Measurements from ENCODE around the gene TCAP. TPM values are rescaled to one million over a fixed set of nuclear protein-coding genes. Genes with fewer than 3 reads are reported as not detected.

Gene TCAP
- total and polyA plus RNA-seq, 9 donors: 212 to 460 (median 328) TPM

GRCh38 chr17:39679521-39680192 lies 14.5 kb downstream of the TCAP start:
- Histone ChIP-seq H3K27me3 (ENCODE audit: control insufficient read depth, insufficient read depth, low read length) (no peaks in the 10 kb centered on the region), H3K36me3 (ENCODE audit: control insufficient read depth, insufficient read depth, low read length) (peaks cover 29% of the 10 kb centered on the region), H3K4me1 (ENCODE audit: control insufficient read depth, insufficient read depth, low read length) (peaks cover 59% of the 10 kb centered on the region), H3K9me3 (replicated peaks; ENCODE audit: control insufficient read depth, low read depth, low read length) (no peaks in the 10 kb centered on the region), H3K27ac (ENCODE audit: low read length) (peak overlapping the region; percentile 64), H3K4me3 (ENCODE audit: low read length) (no peak overlapping the region)
- DNase-seq: no peak
- WGBS (ENCODE audit: insufficient coverage): 63% methylated on average over 11 of the region's 12 CpGs

GRCh38 chr17:39683295-39683939 lies 18.3 kb downstream of the TCAP start:
- H3K4me1 ChIP-seq (ENCODE audit: control insufficient read depth, insufficient read depth, low read length): peaks cover 34% of the 10 kb centered on the region
- H3K27ac ChIP-seq (ENCODE audit: low read length): no peak overlapping the region
- H3K4me3 ChIP-seq (ENCODE audit: low read length): no peak overlapping the region
- no peaks in the 10 kb centered on the region for H3K9me3 ChIP-seq (replicated peaks; ENCODE audit: control insufficient read depth, low read depth, low read length)
- no peak for DNase-seq
- 87% methylated on average over 3 of the region's 9 CpGs for WGBS (ENCODE audit: insufficient coverage)
- H3K36me3 ChIP-seq (ENCODE audit: control insufficient read depth, insufficient read depth, low read length): peaks cover 28% of the 10 kb centered on the region
- no peaks in the 10 kb centered on the region for H3K27me3 ChIP-seq (ENCODE audit: control insufficient read depth, insufficient read depth, low read length)

- 95% methylated on average over 9 of the region's 12 CpGs for WGBS (ENCODE audit: insufficient coverage)
- peaks cover 29% of the 10 kb centered on the region for H3K4me1 ChIP-seq (ENCODE audit: control insufficient read depth, insufficient read depth, low read length)
- H3K36me3 ChIP-seq (ENCODE audit: control insufficient read depth, insufficient read depth, low read length): peaks cover 28% of the 10 kb centered on the region
- no peak overlapping the region for H3K4me3 ChIP-seq (ENCODE audit: low read length)
- no peak overlapping the region for H3K27ac ChIP-seq (ENCODE audit: low read length)
- no peaks in the 10 kb centered on the region for H3K9me3 ChIP-seq (replicated peaks; ENCODE audit: control insufficient read depth, low read depth, low read length)
- peaks cover 2% of the 10 kb centered on the region for H3K27me3 ChIP-seq (ENCODE audit: control insufficient read depth, insufficient read depth, low read length)
- DNase-seq: no peak
These were observed 19.4 kb downstream of the TCAP start for GRCh38 chr17:39684369-39685192.

- H3K9me3 ChIP-seq (replicated peaks; ENCODE audit: control insufficient read depth, low read depth, low read length): no peaks in the 10 kb centered on the region
- peaks cover 18% of the 10 kb centered on the region for H3K4me1 ChIP-seq (ENCODE audit: control insufficient read depth, insufficient read depth, low read length)
- 71% methylated on average over 6 of the region's 6 CpGs for WGBS (ENCODE audit: insufficient coverage)
- peak overlapping the region; percentile 86 for H3K4me3 ChIP-seq (ENCODE audit: low read length)
- H3K27ac ChIP-seq (ENCODE audit: low read length): peak overlapping the region; percentile 31
- H3K36me3 ChIP-seq (ENCODE audit: control insufficient read depth, insufficient read depth, low read length): peaks cover 28% of the 10 kb centered on the region
- no peak for DNase-seq
- H3K27me3 ChIP-seq (ENCODE audit: control insufficient read depth, insufficient read depth, low read length): peaks cover 2% of the 10 kb centered on the region
These were observed 22.0 kb downstream of the TCAP start for GRCh38 chr17:39687101-39687545.

GRCh38 chr17:39687546-39688474 lies 22.7 kb downstream of the TCAP start, which contains the start of gene PGAP3:
TSS of gene PGAP3 (minus strand) at chr17:39688057. CDS start at chr17:39688014, 43 bp downstream.
- peaks cover 25% of the 10 kb centered on the region for H3K36me3 ChIP-seq (ENCODE audit: control insufficient read depth, insufficient read depth, low read length)
- H3K9me3 ChIP-seq (replicated peaks; ENCODE audit: control insufficient read depth, low read depth, low read length): no peaks in the 10 kb centered on the region
- peaks cover 18% of the 10 kb centered on the region for H3K4me1 ChIP-seq (ENCODE audit: control insufficient read depth, insufficient read depth, low read length)
- H3K27me3 ChIP-seq (ENCODE audit: control insufficient read depth, insufficient read depth, low read length): peaks cover 2% of the 10 kb centered on the region
- H3K4me3 ChIP-seq (ENCODE audit: low read length): peak within 1 kb of the TSS; percentile 86
- peak within 1 kb of the TSS; percentile 91 for H3K27ac ChIP-seq (ENCODE audit: low read length)
- peak; percentile 96 for DNase-seq
- under 1% methylated on average over 25 of the region's 45 CpGs for WGBS (ENCODE audit: insufficient coverage)

GRCh38 chr17:39688475-39688835 lies 23.3 kb downstream of the TCAP start:
- H3K9me3 ChIP-seq (replicated peaks; ENCODE audit: control insufficient read depth, low read depth, low read length): no peaks in the 10 kb centered on the region
- H3K36me3 ChIP-seq (ENCODE audit: control insufficient read depth, insufficient read depth, low read length): peaks cover 21% of the 10 kb centered on the region
- 15% methylated on average over 2 of the region's 6 CpGs for WGBS (ENCODE audit: insufficient coverage)
- peaks cover 18% of the 10 kb centered on the region for H3K4me1 ChIP-seq (ENCODE audit: control insufficient read depth, insufficient read depth, low read length)
- H3K27me3 ChIP-seq (ENCODE audit: control insufficient read depth, insufficient read depth, low read length): peaks cover 2% of the 10 kb centered on the region
- H3K27ac ChIP-seq (ENCODE audit: low read length): peak overlapping the region; percentile 91
- DNase-seq: no peak
- H3K4me3 ChIP-seq (ENCODE audit: low read length): peak overlapping the region; percentile 86

GRCh38 chr17:39688945-39689344 lies 23.8 kb downstream of the TCAP start:
- WGBS (ENCODE audit: insufficient coverage): no CpG with 5 or more reads among the region's 3 CpGs
- no peak overlapping the region for H3K27ac ChIP-seq (ENCODE audit: low read length)

GRCh38 chr17:39694593-39694992 lies 29.4 kb downstream of the TCAP start:
- H3K4me1 ChIP-seq (ENCODE audit: control insufficient read depth, insufficient read depth, low read length): peaks cover 8% of the 10 kb centered on the region
- no peak for DNase-seq
- H3K9me3 ChIP-seq (replicated peaks; ENCODE audit: control insufficient read depth, low read depth, low read length): no peaks in the 10 kb centered on the region
- H3K4me3 ChIP-seq (ENCODE audit: low read length): no peak overlapping the region
- 100% methylated on average over 1 of the region's 5 CpGs for WGBS (ENCODE audit: insufficient coverage)
- H3K27me3 ChIP-seq (ENCODE audit: control insufficient read depth, insufficient read depth, low read length): peaks cover 4% of the 10 kb centered on the region
- peaks cover 3% of the 10 kb centered on the region for H3K36me3 ChIP-seq (ENCODE audit: control insufficient read depth, insufficient read depth, low read length)
- no peak overlapping the region for H3K27ac ChIP-seq (ENCODE audit: low read length)

More at GRCh38 chr17:39688945-39689344, 23.8 kb downstream of the TCAP start:
- Histone ChIP-seq H3K27me3 (ENCODE audit: control insufficient read depth, insufficient read depth, low read length) (peaks cover 2% of the 10 kb centered on the region), H3K4me3 (ENCODE audit: low read length) (peak overlapping the region; percentile 86), H3K9me3 (replicated peaks; ENCODE audit: control insufficient read depth, low read depth, low read length) (no peaks in the 10 kb centered on the region), H3K4me1 (ENCODE audit: control insufficient read depth, insufficient read depth, low read length) (peaks cover 18% of the 10 kb centered on the region), H3K36me3 (ENCODE audit: control insufficient read depth, insufficient read depth, low read length) (peaks cover 18% of the 10 kb centered on the region)
- no peak for DNase-seq

- peaks cover 7% of the 10 kb centered on the region for H3K27me3 ChIP-seq (ENCODE audit: control insufficient read depth, insufficient read depth, low read length)
- H3K27ac ChIP-seq (ENCODE audit: low read length): no peak overlapping the region
- no peak for DNase-seq
- WGBS (ENCODE audit: insufficient coverage): 75% methylated on average over 2 of the region's 2 CpGs
- peaks cover 3% of the 10 kb centered on the region for H3K36me3 ChIP-seq (ENCODE audit: control insufficient read depth, insufficient read depth, low read length)
- no peaks in the 10 kb centered on the region for H3K9me3 ChIP-seq (replicated peaks; ENCODE audit: control insufficient read depth, low read depth, low read length)
- no peak overlapping the region for H3K4me3 ChIP-seq (ENCODE audit: low read length)
- H3K4me1 ChIP-seq (ENCODE audit: control insufficient read depth, insufficient read depth, low read length): peaks cover 9% of the 10 kb centered on the region
These were observed 29.9 kb downstream of the TCAP start for GRCh38 chr17:39695089-39695474.

All from muscle of leg (tissue), 11 donors.